OCI-LY1 (cell line): Measurements from ENCODE around the gene ZSCAN26.

Experiments
- CTCF ChIP-seq: fragments of 200-600 bp; sonication (generic), shearing (Covaris generic); IDR thresholded peaks from 2 replicates; pipeline ENCODE4 v1.5.1; 2017; ENCODE audit warnings: mild to moderate bottlenecking, antibody characterized with exemption, low read length, moderate library complexity, mixed read lengths
- EZH2 ChIP-seq: fragments of 200-600 bp; sonication (generic), shearing (Covaris generic); IDR thresholded peaks from 2 replicates; pipeline ENCODE4 v1.8.0; 2017; ENCODE audit warnings: borderline replicate concordance, mixed run types, mild to moderate bottlenecking, antibody characterized with exemption, low read length, moderate library complexity, mixed read lengths

- no peak for TF ChIP-seq CTCF
- TF ChIP-seq EZH2, result no peak
Measured at GRCh38 chr6:28311139-28311823, 44.3 kb downstream of the ZSCAN26 start.
